HEK293 (cell line): Measurements from ENCODE around the gene PRMT5.
"Not testable (repeated sequence)": the region's sequence is repeated elsewhere in the genome, so short reads cannot be mapped to it uniquely, and the experiment has no call there.

Source experiments
- CTCF ChIA-PET: fragments of 350-600 bp; formaldehyde crosslinking; extraction: SDS; loops from one replicate; lab custom pipeline; 2021; ENCODE audit warnings: antibody characterized with exemption; lab: Yijun Ruan, JAX
- POLR2A ChIA-PET: fragments of 300-600 bp; formaldehyde crosslinking; extraction: SDS; loops from one replicate; lab custom pipeline; 2020; ENCODE audit warnings: antibody characterized with exemption, inconsistent platforms; lab: Yijun Ruan, JAX
- H3K27ac ChIP-seq: fragments of 200-500 bp; sonication (Bioruptor generic); 2 replicates; pipeline ENCODE4 v1.5.1; 2014; ENCODE audit warnings: low read depth, low read length, control low read depth, inconsistent platforms; ENCODE audit errors: extremely low read depth
- H3K36me3 ChIP-seq, 2 experiments: fragments of 200-500 bp in 1 of 2; sonication (Bioruptor generic) in 1 of 2; 1 replicate in 1 of 2; 2 replicates in 1 of 2; pipeline ENCODE4 v1.5.1; 2014 to 2017; ENCODE audit warnings: inconsistent platforms in 2 of 2, low read length in 2 of 2; ENCODE audit not compliant: control insufficient read depth in 2 of 2, insufficient read depth in 1 of 2
- H3K4me1 ChIP-seq: fragments of 200-500 bp; sonication (Bioruptor generic); 2 replicates; pipeline ENCODE4 v1.5.1; 2014; ENCODE audit warnings: mild to moderate bottlenecking, low read length, inconsistent platforms; ENCODE audit not compliant: control insufficient read depth, insufficient read depth
- H3K4me3 ChIP-seq: 2 replicates; pipeline ENCODE4 v1.5.1; 2011; ENCODE audit warnings: low read depth, mild to moderate bottlenecking, control low read depth, low read length, moderate library complexity
- H3K9me3 ChIP-seq: fragments of 200-500 bp; sonication (Bioruptor generic); 2 replicates; pipeline ENCODE4 v1.5.1; 2014; ENCODE audit warnings: low read depth, low read length, inconsistent platforms; ENCODE audit not compliant: control insufficient read depth, insufficient read depth
- EGR2 ChIP-seq: fragments of 450-650 bp; formaldehyde crosslinking; IDR thresholded peaks from 2 replicates; pipeline ENCODE4 v1.5.1; 2016; ENCODE audit warnings: low read depth, missing biosample characterization, missing genetic modification characterization
- OSR2 ChIP-seq: fragments of 450-650 bp; formaldehyde crosslinking; IDR thresholded peaks from 2 replicates; pipeline ENCODE4 v1.5.1; 2016; ENCODE audit warnings: missing biosample characterization, missing genetic modification characterization
- YY1 ChIP-seq: fragments of 450-650 bp; formaldehyde crosslinking; IDR thresholded peaks from 2 replicates; pipeline ENCODE4 v1.5.1; 2018; ENCODE audit warnings: missing biosample characterization, missing genetic modification characterization
- ZBTB48 ChIP-seq: fragments of 450-650 bp; formaldehyde crosslinking; IDR thresholded peaks from 2 replicates; pipeline ENCODE4 v1.5.1; 2016; ENCODE audit warnings: missing biosample characterization, missing genetic modification characterization
- ZBTB8A ChIP-seq: fragments of 450-650 bp; formaldehyde crosslinking; IDR thresholded peaks from 2 replicates; pipeline ENCODE4 v1.5.1; 2016; ENCODE audit warnings: missing biosample characterization, missing genetic modification characterization
- ZFP3 ChIP-seq: fragments of 450-650 bp; formaldehyde crosslinking; IDR thresholded peaks from 2 replicates; pipeline ENCODE4 v1.5.1; 2016; ENCODE audit warnings: low read depth, missing biosample characterization, missing genetic modification characterization
- ZNF221 ChIP-seq: fragments of 450-650 bp; formaldehyde crosslinking; IDR thresholded peaks from 2 replicates; pipeline ENCODE4 v1.5.1; 2017; ENCODE audit warnings: missing biosample characterization, missing genetic modification characterization, borderline replicate concordance
- ZNF292 ChIP-seq: fragments of 450-650 bp; formaldehyde crosslinking; IDR thresholded peaks from 2 replicates; pipeline ENCODE4 v1.5.1; 2016; ENCODE audit warnings: low read depth, missing biosample characterization, missing genetic modification characterization, borderline replicate concordance
- ZNF354C ChIP-seq: fragments of 450-650 bp; formaldehyde crosslinking; IDR thresholded peaks from 2 replicates; pipeline ENCODE4 v1.5.1; 2016; ENCODE audit warnings: missing biosample characterization, missing genetic modification characterization, low read depth, borderline replicate concordance
- ZNF529 ChIP-seq: fragments of 450-650 bp; formaldehyde crosslinking; IDR thresholded peaks from 2 replicates; pipeline ENCODE4 v1.5.1; 2017; ENCODE audit warnings: missing genetic modification characterization, missing biosample characterization; ENCODE audit not compliant: insufficient replicate concordance
- ZNF701 ChIP-seq: fragments of 450-650 bp; formaldehyde crosslinking; IDR thresholded peaks from 2 replicates; pipeline ENCODE4 v1.5.1; 2016; ENCODE audit warnings: missing biosample characterization, missing genetic modification characterization
- ZNF747 ChIP-seq: fragments of 450-650 bp; formaldehyde crosslinking; IDR thresholded peaks from 2 replicates; pipeline ENCODE4 v1.5.1; 2016; ENCODE audit warnings: missing biosample characterization, missing genetic modification characterization
- ZNF777 ChIP-seq: fragments of 450-650 bp; formaldehyde crosslinking; IDR thresholded peaks from 2 replicates; pipeline ENCODE4 v1.5.1; 2017; ENCODE audit warnings: missing biosample characterization, missing genetic modification characterization, borderline replicate concordance
- TF ChIP-seq, protein P1 (sequence below): fragments of 450-650 bp; formaldehyde crosslinking; IDR thresholded peaks from 2 replicates; pipeline ENCODE4 v1.5.0; 2017; ENCODE audit warnings: missing biosample characterization, missing genetic modification characterization, borderline replicate concordance
- TF ChIP-seq, protein P2 (sequence below): fragments of 450-650 bp; formaldehyde crosslinking; IDR thresholded peaks from 2 replicates; pipeline ENCODE4 v1.5.1; 2017; ENCODE audit warnings: missing biosample characterization, missing genetic modification characterization
- TF ChIP-seq, protein P3 (sequence below): fragments of 450-650 bp; formaldehyde crosslinking; IDR thresholded peaks from 2 replicates; pipeline ENCODE4 v1.5.1; 2016; ENCODE audit warnings: missing biosample characterization, missing genetic modification characterization

PRMT5 gene

DNA sequence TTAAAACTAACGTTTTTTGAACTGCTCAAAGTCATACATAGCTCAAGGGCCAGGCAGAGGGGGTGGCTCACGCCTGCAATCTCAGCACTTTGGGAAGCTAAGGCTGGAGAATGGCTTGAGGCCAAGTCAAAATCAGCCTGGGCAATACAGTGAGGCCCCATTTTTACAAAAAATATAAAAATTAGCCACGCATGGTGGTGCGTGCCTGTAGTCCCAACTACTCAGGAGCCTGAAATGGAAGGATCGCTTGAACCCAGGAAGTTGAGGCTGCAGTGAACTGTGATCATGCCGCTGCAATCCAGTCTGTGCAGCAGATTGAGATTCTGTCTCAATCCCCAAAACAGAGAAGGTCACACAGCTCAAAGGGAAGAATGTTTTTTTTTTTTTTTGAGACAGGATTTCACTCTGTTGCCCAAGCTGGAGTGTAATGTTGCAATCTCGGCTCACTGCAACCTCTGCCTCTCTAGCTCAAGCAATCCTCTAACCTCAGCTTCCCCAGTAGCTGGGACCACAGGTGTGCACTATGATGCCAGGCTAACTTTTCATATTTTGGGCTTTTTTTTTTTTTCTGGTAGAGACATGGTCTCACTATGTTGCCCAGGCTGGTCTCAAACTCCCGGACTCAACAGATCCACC, 13.2 kb downstream of the PRMT5 start (continued):
- TF ChIP-seq YY1 (tag by site-specific recombination) = no peak
- no peak for TF ChIP-seq ZBTB48 (tag by site-specific recombination)
- TF ChIP-seq ZNF354C (tag by site-specific recombination) = no peak
- TF ChIP-seq ZNF701 (tag by site-specific recombination) = no peak
- no peak for TF ChIP-seq ZFP3
- TF ChIP-seq, protein P1, sequence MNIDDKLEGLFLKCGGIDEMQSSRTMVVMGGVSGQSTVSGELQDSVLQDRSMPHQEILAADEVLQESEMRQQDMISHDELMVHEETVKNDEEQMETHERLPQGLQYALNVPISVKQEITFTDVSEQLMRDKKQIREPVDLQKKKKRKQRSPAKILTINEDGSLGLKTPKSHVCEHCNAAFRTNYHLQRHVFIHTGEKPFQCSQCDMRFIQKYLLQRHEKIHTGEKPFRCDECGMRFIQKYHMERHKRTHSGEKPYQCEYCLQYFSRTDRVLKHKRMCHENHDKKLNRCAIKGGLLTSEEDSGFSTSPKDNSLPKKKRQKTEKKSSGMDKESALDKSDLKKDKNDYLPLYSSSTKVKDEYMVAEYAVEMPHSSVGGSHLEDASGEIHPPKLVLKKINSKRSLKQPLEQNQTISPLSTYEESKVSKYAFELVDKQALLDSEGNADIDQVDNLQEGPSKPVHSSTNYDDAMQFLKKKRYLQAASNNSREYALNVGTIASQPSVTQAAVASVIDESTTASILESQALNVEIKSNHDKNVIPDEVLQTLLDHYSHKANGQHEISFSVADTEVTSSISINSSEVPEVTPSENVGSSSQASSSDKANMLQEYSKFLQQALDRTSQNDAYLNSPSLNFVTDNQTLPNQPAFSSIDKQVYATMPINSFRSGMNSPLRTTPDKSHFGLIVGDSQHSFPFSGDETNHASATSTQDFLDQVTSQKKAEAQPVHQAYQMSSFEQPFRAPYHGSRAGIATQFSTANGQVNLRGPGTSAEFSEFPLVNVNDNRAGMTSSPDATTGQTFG (tag by site-specific recombination) = no peak
- no peak for TF ChIP-seq ZNF221

DNA sequence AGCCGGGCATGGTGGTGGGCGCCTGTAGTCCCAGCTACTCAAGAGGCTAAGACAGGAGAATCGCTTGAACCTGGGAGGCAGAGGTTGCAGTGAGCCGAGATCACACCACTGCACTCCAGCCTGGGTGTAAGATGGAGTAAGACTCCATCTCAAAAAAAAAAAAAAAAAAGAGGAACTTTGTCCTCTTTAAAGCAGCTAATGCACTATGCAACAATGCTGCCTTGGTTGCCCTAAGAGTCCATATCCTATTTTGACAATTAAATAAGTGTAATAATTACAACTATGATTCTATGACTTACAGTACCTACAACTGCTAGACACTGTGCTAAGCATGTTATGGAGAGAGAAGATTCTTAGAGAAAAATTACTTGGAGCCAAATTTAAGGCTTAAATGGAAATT, 14.3 kb downstream of the PRMT5 start:
- not testable (repeated sequence) for H3K4me3 ChIP-seq, H3K4me1 ChIP-seq, H3K9me3 ChIP-seq, H3K27ac ChIP-seq
- POLR2A ChIA-PET = interaction anchor here (1.1 kb wide), 1 partner anchor 11 kb away, joined by 5 read pairs; no protein-coding TSS in a partner anchor
- CTCF ChIA-PET = interaction anchor here (0.6 to 6.1 kb wide), 2 partner anchors 14 to 27 kb away, joined by 3 to 41 read pairs; no protein-coding TSS in a partner anchor
- H3K36me3 ChIP-seq = peaks cover 34 to 38% of the 10 kb centered on the region in 2 experiments

DNA sequence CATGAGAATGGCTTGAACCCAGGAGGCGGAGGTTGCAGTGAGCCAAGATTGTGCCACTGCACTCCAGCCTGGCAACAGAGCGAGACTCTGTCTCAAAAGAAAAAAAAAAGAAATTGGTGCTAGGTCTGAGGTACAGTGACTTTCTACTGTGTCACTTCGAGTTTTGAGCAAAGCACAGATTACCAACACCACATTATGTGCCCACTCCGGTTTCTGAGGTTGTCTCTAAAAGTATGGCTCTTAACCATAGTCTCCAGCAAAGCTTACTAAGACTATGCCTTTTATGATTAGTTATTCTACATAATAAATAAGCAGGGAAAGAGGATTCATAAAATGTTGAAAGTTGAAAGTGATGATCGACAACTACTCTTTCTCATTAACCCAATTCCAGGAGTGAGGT, 18.3 kb downstream of the PRMT5 start:
- POLR2A ChIA-PET = no interaction called here
- no peak for TF ChIP-seq ZNF747 (tag by site-specific recombination)
- TF ChIP-seq EGR2 (tag by site-specific recombination) = no peak
- TF ChIP-seq ZNF529 (tag by site-specific recombination) = no peak
- no peak for TF ChIP-seq ZNF777 (tag by site-specific recombination)
- TF ChIP-seq OSR2 = no peak
- TF ChIP-seq ZBTB8A (tag by site-specific recombination) = no peak
- TF ChIP-seq, protein P2, sequence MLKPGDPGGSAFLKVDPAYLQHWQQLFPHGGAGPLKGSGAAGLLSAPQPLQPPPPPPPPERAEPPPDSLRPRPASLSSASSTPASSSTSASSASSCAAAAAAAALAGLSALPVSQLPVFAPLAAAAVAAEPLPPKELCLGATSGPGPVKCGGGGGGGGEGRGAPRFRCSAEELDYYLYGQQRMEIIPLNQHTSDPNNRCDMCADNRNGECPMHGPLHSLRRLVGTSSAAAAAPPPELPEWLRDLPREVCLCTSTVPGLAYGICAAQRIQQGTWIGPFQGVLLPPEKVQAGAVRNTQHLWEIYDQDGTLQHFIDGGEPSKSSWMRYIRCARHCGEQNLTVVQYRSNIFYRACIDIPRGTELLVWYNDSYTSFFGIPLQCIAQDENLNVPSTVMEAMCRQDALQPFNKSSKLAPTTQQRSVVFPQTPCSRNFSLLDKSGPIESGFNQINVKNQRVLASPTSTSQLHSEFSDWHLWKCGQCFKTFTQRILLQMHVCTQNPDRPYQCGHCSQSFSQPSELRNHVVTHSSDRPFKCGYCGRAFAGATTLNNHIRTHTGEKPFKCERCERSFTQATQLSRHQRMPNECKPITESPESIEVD = no peak
- TF ChIP-seq ZNF292 (tag by site-specific recombination) = no peak
- TF ChIP-seq, protein P3, sequence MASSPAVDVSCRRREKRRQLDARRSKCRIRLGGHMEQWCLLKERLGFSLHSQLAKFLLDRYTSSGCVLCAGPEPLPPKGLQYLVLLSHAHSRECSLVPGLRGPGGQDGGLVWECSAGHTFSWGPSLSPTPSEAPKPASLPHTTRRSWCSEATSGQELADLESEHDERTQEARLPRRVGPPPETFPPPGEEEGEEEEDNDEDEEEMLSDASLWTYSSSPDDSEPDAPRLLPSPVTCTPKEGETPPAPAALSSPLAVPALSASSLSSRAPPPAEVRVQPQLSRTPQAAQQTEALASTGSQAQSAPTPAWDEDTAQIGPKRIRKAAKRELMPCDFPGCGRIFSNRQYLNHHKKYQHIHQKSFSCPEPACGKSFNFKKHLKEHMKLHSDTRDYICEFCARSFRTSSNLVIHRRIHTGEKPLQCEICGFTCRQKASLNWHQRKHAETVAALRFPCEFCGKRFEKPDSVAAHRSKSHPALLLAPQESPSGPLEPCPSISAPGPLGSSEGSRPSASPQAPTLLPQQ = no peak
- Histone ChIP-seq H3K9me3 (no peaks in the 10 kb centered on the region), H3K4me3 (no peak overlapping the region), H3K27ac (no peak overlapping the region), H3K4me1 (no peaks in the 10 kb centered on the region), H3K36me3 (peaks cover 56 to 63% of the 10 kb centered on the region in 2 experiments)
- CTCF ChIA-PET = interaction anchor here (0.5 to 2.1 kb wide), 4 partner anchors 11 to 168 kb away, joined by 3 to 7 read pairs (median 3); no protein-coding TSS in a partner anchor
